Endothelial cell of umbilical vein (primary cell): ENCODE measurements around the gene LYZL1. TPM values are rescaled to one million over a fixed set of nuclear protein-coding genes. Genes with fewer than 3 reads are reported as not detected.
A peak's percentile ranks its signal among the peaks of the same experiment; 100 is the strongest.

ENCODE experiments used
- BruUV-seq: library from RNA; stranded (reverse); fragments of 400-500 nt; replicated peaks from 2 replicates; lab custom pipeline; 2021; lab: Mats Ljungman, UMichigan
- CTCF ChIA-PET: fragments of 300-600, 350-600 bp; sonication (Branson Sonifier 250); formaldehyde crosslinking; loops from one replicate; lab custom pipeline; 2021; ENCODE audit warnings: antibody characterized with exemption, inconsistent platforms; lab: Charles Lee
- POLR2A ChIA-PET: fragments of 300-600, 350-600 bp; sonication (Branson Sonifier 250); formaldehyde crosslinking; loops from one replicate; lab custom pipeline; 2021; ENCODE audit warnings: antibody characterized with exemption, inconsistent platforms; lab: Charles Lee
- DNase-seq: peaks from one replicate; pipeline ENCODE4 v3.0.0-alpha.2; 2011; ENCODE audit warnings: low read depth, low spot score
- FAIRE-seq: peaks from 2 replicates; lab custom pipeline; 2011; peaks lifted over from hg19 to GRCh38; lab: Jason Lieb, UNC
- H2AFZ ChIP-seq: 2 replicates; pipeline ENCODE4 v1.6.0; 2012; ENCODE audit warnings: low read depth, low read length, control low read depth, inconsistent platforms
- H3K27ac ChIP-seq: 2 replicates; pipeline ENCODE4 v1.5.1; 2011; ENCODE audit warnings: low read depth, mild to moderate bottlenecking, control low read depth, low read length, moderate library complexity; ENCODE audit not compliant: insufficient read depth
- H3K27me3 ChIP-seq, 2 experiments: 2 replicates each; pipeline versions ENCODE4 v1.6.0 to v1.6.1; 2011; ENCODE audit warnings: low read length in 2 of 2, mixed read lengths in 1 of 2; ENCODE audit not compliant: control insufficient read depth in 2 of 2, insufficient read depth in 2 of 2
- H3K36me3 ChIP-seq, 2 experiments: 2 replicates in 1 of 2; 3 replicates in 1 of 2; pipeline ENCODE4 v1.5.1; 2011; ENCODE audit warnings: low read length in 2 of 2, mild to moderate bottlenecking in 1 of 2, moderate library complexity in 1 of 2; ENCODE audit not compliant: control insufficient read depth in 2 of 2, insufficient read depth in 2 of 2; ENCODE audit errors: extremely low read depth in 1 of 2
- H3K4me1 ChIP-seq: 3 replicates; pipeline ENCODE4 v1.5.1; 2011; ENCODE audit warnings: mild to moderate bottlenecking, low read length; ENCODE audit not compliant: control insufficient read depth, insufficient read depth; ENCODE audit errors: extremely low read depth
- H3K4me2 ChIP-seq: 2 replicates; pipeline ENCODE4 v1.6.1; 2011; ENCODE audit warnings: low read length, control low read depth, mixed read lengths; ENCODE audit not compliant: insufficient read depth
- H3K4me3 ChIP-seq, 3 experiments: fragments of 200-600 bp in 1 of 3; sonication (generic), shearing (Covaris generic) in 1 of 3; replicated peaks in 1 of 3; 2 replicates each; pipeline ENCODE4 v1.5.1; 2011 to 2016; ENCODE audit warnings: control low read depth in 3 of 3, low read length in 3 of 3, mild to moderate bottlenecking in 2 of 3, inconsistent platforms in 1 of 3, low read depth in 1 of 3, moderate library complexity in 1 of 3; ENCODE audit not compliant: insufficient read depth in 1 of 3
- H3K79me2 ChIP-seq: 2 replicates; pipeline ENCODE4 v1.6.0; 2012; ENCODE audit warnings: low read length, inconsistent platforms; ENCODE audit not compliant: control insufficient read depth, insufficient read depth
- H3K9ac ChIP-seq: replicated peaks from 2 replicates; pipeline ENCODE3; 2011; ENCODE audit warnings: low read length, control low read depth; ENCODE audit not compliant: insufficient read depth; ENCODE audit errors: extremely low read depth
- H3K9me1 ChIP-seq: replicated peaks from 3 replicates; pipeline ENCODE4 v1.6.0; 2011; ENCODE audit warnings: mild to moderate bottlenecking, low read length; ENCODE audit not compliant: control insufficient read depth, insufficient read depth; ENCODE audit errors: extremely low read depth
- H3K9me3 ChIP-seq: replicated peaks from 2 replicates; pipeline ENCODE4 v1.5.1; 2012; ENCODE audit warnings: low read length, inconsistent platforms; ENCODE audit not compliant: control insufficient read depth, insufficient read depth
- H4K20me1 ChIP-seq: replicated peaks from 2 replicates; pipeline ENCODE3; 2011; ENCODE audit warnings: mild to moderate bottlenecking, low read length; ENCODE audit not compliant: control insufficient read depth, insufficient read depth; ENCODE audit errors: extremely low read depth
- CTCF ChIP-seq, 2 donors: IDR thresholded peaks; 1 replicate in 1 of 2; 2 replicates in 1 of 2; pipeline ENCODE4 v1.5.1; 2011; ENCODE audit warnings: low read length in 2 of 2, mild to moderate bottlenecking in 2 of 2, moderate library complexity in 2 of 2, control low read depth in 1 of 2, inconsistent platforms in 1 of 2, low read depth in 1 of 2; ENCODE audit not compliant: insufficient read depth in 1 of 2; ENCODE audit errors: extremely low read depth in 1 of 2
- EZH2 ChIP-seq: IDR thresholded peaks from 2 replicates; pipeline ENCODE4 v1.6.1; 2012; ENCODE audit warnings: borderline replicate concordance, low read depth, mild to moderate bottlenecking, moderate library complexity, low read length, inconsistent platforms; ENCODE audit not compliant: severe bottlenecking
- FOS ChIP-seq: IDR thresholded peaks from 2 replicates; pipeline ENCODE4 v1.6.1; 2011; ENCODE audit warnings: mild to moderate bottlenecking, low read length, moderate library complexity, borderline replicate concordance; ENCODE audit not compliant: insufficient read depth
- GATA2 ChIP-seq: IDR thresholded peaks from 2 replicates; pipeline ENCODE4 v1.7.0; 2011; ENCODE audit warnings: low read depth, mild to moderate bottlenecking, moderate library complexity, mixed read lengths, low read length; ENCODE audit not compliant: insufficient read length, insufficient read depth
- JUN ChIP-seq: IDR thresholded peaks from 2 replicates; pipeline ENCODE4 v1.6.1; 2011; ENCODE audit warnings: borderline replicate concordance, low read depth; ENCODE audit not compliant: insufficient read length, insufficient read depth
- MAX ChIP-seq: IDR thresholded peaks from 2 replicates; pipeline ENCODE4 v1.6.1; 2011; ENCODE audit not compliant: insufficient read depth, insufficient read length
- MYC ChIP-seq: IDR thresholded peaks from one replicate; pipeline ENCODE4 v1.6.1; 2011; ENCODE audit warnings: mild to moderate bottlenecking, low read depth, low read length
- POLR2A ChIP-seq: IDR thresholded peaks from 2 replicates; pipeline ENCODE4 v1.6.1; 2012; ENCODE audit warnings: low read depth, mild to moderate bottlenecking, control low read depth, low read length
- POLR2AphosphoS5 ChIP-seq: IDR thresholded peaks from 2 replicates; pipeline ENCODE4 v1.6.1; 2012; ENCODE audit warnings: low read depth, mild to moderate bottlenecking, control low read depth, low read length, moderate library complexity; ENCODE audit not compliant: insufficient read depth
- dilution Hi-C: fragments of 300-500 bp; cut with MboI; formaldehyde crosslinking; loops from one replicate; pipeline ENCODE4 v1.15.0; 2019; ENCODE audit warnings: low sequenced_read_pairs; ENCODE audit not compliant: extremely low pct_ligation_motif_present
- intact Hi-C: fragments of 100-400 bp; cut with micrococcal nuclease; formaldehyde crosslinking; loops from one replicate; pipeline ENCODE4 v1.10.0; 2022
- polyA plus RNA-seq, 4 experiments: library from polyadenylated mRNA; depleted of rRNA in 3 of 4; stranded (reverse) in 3 of 4; unstranded in 1 of 4; fragments of >200 nt; gene quantifications; 2 replicates each; pipeline versions ENCODE4 v1.2.1 to v1.2.3, GENCODE V29; 2011 to 2012; ENCODE audit warnings: missing spikeins in 1 of 4
- total RNA-seq: library from RNA; stranded (reverse); gene quantifications from 2 replicates; pipeline ENCODE4 v1.2.3, GENCODE V29; 2021

LYZL1 gene
- total and polyA plus RNA-seq, 2 donors (not counting 3 experiments of a cell fraction or from before 2014, with no cell fraction given): not detected

GRCh38 chr10:29317027-29317420 lies 28.2 kb downstream of the LYZL1 start:
- no peaks in the 10 kb centered on the region for H3K9me3 ChIP-seq
- intact Hi-C loops (no loop called here), dilution Hi-C loops (no loop called here)
- H2AFZ ChIP-seq: peak overlapping the region; percentile 27
- H3K36me3 ChIP-seq: no peaks in the 10 kb centered on the region
- ChIA-PET CTCF (interaction anchor here (1.9 to 3.4 kb wide), 2 partner anchors 13 to 653 kb away, joined by 8 to 15 read pairs; no protein-coding TSS in a partner anchor), POLR2A (no interaction called here)
- peak; percentile 29 for TF ChIP-seq JUN
- no peak for TF ChIP-seq MYC
- TF ChIP-seq FOS: peak; percentile 78
- TF ChIP-seq POLR2AphosphoS5: peak; percentile 21
- H3K4me3 ChIP-seq: no peak overlapping the region
- peak; percentile 39 for DNase-seq
- peak overlapping the region; percentile 7 for H3K27ac ChIP-seq
- no TSS peak for BruUV-seq
- no peak overlapping the region for H3K4me2 ChIP-seq
- no peaks in the 10 kb centered on the region for H3K79me2 ChIP-seq
- no peaks in the 10 kb centered on the region for H3K27me3 ChIP-seq
- no peaks in the 10 kb centered on the region for H4K20me1 ChIP-seq
- H3K9me1 ChIP-seq: no peaks in the 10 kb centered on the region
- no peak overlapping the region for H3K9ac ChIP-seq
- FAIRE-seq: peak; percentile 77
- peaks cover 19% of the 10 kb centered on the region for H3K4me1 ChIP-seq

GRCh38 chr10:29317423-29318021 lies 28.7 kb downstream of the LYZL1 start:
- H3K4me1 ChIP-seq: peaks cover 19% of the 10 kb centered on the region
- no peak for FAIRE-seq
- dilution Hi-C loops (no loop called here), intact Hi-C loops (no loop called here)
- BruUV-seq: no TSS peak
- no peaks in the 10 kb centered on the region for H3K9me3 ChIP-seq
- no peaks in the 10 kb centered on the region for H4K20me1 ChIP-seq
- CTCF ChIA-PET: interaction anchor here (1.5 to 3.4 kb wide), 3 partner anchors 13 to 653 kb away, joined by 3 to 15 read pairs (median 8); no protein-coding TSS in a partner anchor
- no peaks in the 10 kb centered on the region for H3K27me3 ChIP-seq
- H2AFZ ChIP-seq: no peak overlapping the region
- no peak overlapping the region for H3K4me3 ChIP-seq
- no peak overlapping the region for H3K27ac ChIP-seq
- POLR2A ChIA-PET: no interaction called here
- H3K79me2 ChIP-seq: no peaks in the 10 kb centered on the region
- H3K4me2 ChIP-seq: peak overlapping the region; percentile 25
- no peak overlapping the region for H3K9ac ChIP-seq
- no peaks in the 10 kb centered on the region for H3K9me1 ChIP-seq
- TF ChIP-seq GATA2 (no peak), MYC (no peak), POLR2A (no peak), EZH2 (no peak), JUN (no peak), POLR2AphosphoS5 (no peak), MAX (no peak), CTCF (IDR thresholded peaks at IDR 0.05; ENCODE audit: extremely low read depth in 1 of 2, insufficient read depth in 1 of 2, low read depth in 1 of 2, low read length in 2 of 2) (no peak)
- H3K36me3 ChIP-seq: no peaks in the 10 kb centered on the region
- no peak for DNase-seq
